ENCODE measurements around the gene CEP55.

GRCh38 chr10:93457511-93457910, 38.9 kb upstream of the CEP55 start:
- TF ChIP-seq CTCF (IDR thresholded peaks at IDR 0.05), result no peak
- no peak for TF ChIP-seq POLR2A (IDR thresholded peaks at IDR 0.05)
